Hepatocyte (in vitro differentiated cells): ENCODE results near the gene PRSS33.

Experiments
- EZH2 ChIP-seq: fragments of 200-600 bp; sonication (generic); IDR thresholded peaks from 2 replicates; pipeline ENCODE4 v1.6.1; 2016; ENCODE audit warnings: antibody characterized with exemption, mild to moderate bottlenecking, borderline replicate concordance
- TF ChIP-seq, protein P1 (sequence below): fragments of 200-600 bp; sonication (generic); IDR thresholded peaks from 2 replicates; pipeline ENCODE4 v1.5.1; 2016; ENCODE audit warnings: antibody characterized with exemption, mild to moderate bottlenecking; ENCODE audit not compliant: poor library complexity

DNA sequence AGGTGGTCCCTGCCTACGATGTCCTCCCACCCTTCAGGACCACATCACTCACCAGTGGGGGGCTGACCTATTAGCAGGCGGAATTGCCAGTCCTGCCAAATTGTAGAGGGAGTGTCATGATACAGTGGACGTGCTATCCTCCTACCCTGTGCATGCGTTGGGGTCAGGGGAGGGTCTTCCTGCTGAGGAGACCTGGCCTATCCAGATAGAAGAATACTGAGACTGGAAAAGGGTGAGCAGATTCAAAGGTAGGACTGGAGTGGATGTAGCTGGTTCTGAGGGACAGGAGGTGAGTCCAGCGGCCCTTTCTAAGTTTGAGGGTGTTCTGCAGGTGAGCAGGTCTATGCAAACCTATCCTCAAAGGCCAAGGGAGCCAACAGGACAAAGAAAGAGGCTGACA, 18.9 kb upstream of the PRSS33 start:
- TF ChIP-seq, protein P1, sequence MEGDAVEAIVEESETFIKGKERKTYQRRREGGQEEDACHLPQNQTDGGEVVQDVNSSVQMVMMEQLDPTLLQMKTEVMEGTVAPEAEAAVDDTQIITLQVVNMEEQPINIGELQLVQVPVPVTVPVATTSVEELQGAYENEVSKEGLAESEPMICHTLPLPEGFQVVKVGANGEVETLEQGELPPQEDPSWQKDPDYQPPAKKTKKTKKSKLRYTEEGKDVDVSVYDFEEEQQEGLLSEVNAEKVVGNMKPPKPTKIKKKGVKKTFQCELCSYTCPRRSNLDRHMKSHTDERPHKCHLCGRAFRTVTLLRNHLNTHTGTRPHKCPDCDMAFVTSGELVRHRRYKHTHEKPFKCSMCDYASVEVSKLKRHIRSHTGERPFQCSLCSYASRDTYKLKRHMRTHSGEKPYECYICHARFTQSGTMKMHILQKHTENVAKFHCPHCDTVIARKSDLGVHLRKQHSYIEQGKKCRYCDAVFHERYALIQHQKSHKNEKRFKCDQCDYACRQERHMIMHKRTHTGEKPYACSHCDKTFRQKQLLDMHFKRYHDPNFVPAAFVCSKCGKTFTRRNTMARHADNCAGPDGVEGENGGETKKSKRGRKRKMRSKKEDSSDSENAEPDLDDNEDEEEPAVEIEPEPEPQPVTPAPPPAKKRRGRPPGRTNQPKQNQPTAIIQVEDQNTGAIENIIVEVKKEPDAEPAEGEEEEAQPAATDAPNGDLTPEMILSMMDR: no peak
- TF ChIP-seq EZH2: no peak
